ENCODE measurements around the gene ASB7. TPM values are rescaled to one million over a fixed set of nuclear protein-coding genes. Genes with fewer than 3 reads are reported as not detected.

The ASB7 gene

DNA sequence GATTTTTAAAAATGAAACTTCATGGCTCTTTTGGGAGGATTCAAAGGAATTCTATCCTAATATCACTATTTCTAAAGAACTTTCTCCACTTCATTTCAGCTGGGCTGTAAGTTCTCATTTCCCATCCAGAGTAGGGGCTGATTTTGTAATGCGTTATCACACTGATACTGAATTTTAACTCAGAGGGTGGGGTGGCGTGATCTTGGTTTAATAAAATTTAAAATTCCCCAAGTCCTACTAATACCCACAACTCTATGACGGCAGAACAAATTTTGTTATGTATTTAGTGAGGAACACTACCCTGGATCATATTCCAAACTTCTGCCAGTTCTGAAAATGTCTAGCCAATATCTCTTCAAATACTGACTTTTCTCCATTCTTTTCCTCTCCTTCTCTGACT, 92.7 kb downstream of the ASB7 start:
- Histone ChIP-seq H3K4me3 (ENCODE audit: low read length) (no peak overlapping the region), H3K18ac (ENCODE audit: low read length) (no peak overlapping the region), H2BK15ac (replicated peaks; ENCODE audit: low read depth) (no peak overlapping the region), H3K36me3 (ENCODE audit: control insufficient read depth, insufficient read depth, low read length) (no peaks in the 10 kb centered on the region), H4K5ac (ENCODE audit: low read length) (no peak overlapping the region), H2BK5ac (ENCODE audit: low read length) (no peak overlapping the region), H4K8ac (ENCODE audit: low read depth, low read length) (no peak overlapping the region), H3K9ac (ENCODE audit: low read length) (no peak overlapping the region), H3K27me3 (ENCODE audit: insufficient read depth, low read length, poor library complexity) (no peaks in the 10 kb centered on the region), H3K27ac (ENCODE audit: low read depth, low read length) (no peak overlapping the region), H2BK120ac (ENCODE audit: low read depth, low read length) (no peak overlapping the region), H2AK5ac (ENCODE audit: low read length) (no peak overlapping the region), H3K4me2 (ENCODE audit: low read length) (no peak overlapping the region), H3K4ac (ENCODE audit: low read depth, low read length) (no peak overlapping the region), H3K79me1 (ENCODE audit: low read length) (no peaks in the 10 kb centered on the region), H3K79me2 (ENCODE audit: control insufficient read depth, insufficient read depth, low read length) (no peaks in the 10 kb centered on the region), H3K4me1 (ENCODE audit: control insufficient read depth, low read depth, low read length) (no peaks in the 10 kb centered on the region), H3K56ac (ENCODE audit: low read length) (no peak overlapping the region), H3K23ac (ENCODE audit: low read length) (no peak overlapping the region)
- DNase-seq, result no peak
- no CpG with 5 or more reads among the region's 3 CpGs for WGBS (ENCODE audit: extremely low coverage, insufficient coverage, low lambda C conversion rate)

DNA sequence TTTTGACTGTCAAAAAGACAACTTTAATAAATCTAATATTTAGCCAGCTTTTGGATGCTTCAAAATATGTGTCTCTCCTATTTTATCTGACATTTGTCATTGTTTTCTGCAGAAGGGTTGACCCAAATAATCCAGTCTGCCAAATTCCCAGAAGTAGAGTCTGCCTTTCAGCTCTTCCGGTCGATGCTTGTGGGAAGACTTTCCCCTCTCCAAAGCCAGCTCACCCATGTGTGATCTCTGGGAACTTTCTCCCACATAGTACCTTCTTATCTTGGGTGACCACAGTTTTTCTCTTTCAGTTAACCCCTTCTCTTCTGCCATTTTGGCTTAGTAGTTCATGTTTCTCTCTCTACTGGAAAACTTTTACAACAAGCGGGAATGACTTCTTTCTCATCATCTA, 94.1 kb downstream of the ASB7 start:
- H3K27me3 ChIP-seq (ENCODE audit: insufficient read depth, low read length, poor library complexity), result no peaks in the 10 kb centered on the region
- no CpG with 5 or more reads among the region's 3 CpGs for WGBS (ENCODE audit: extremely low coverage, insufficient coverage, low lambda C conversion rate)
- no peak overlapping the region for H3K4me3 ChIP-seq (ENCODE audit: low read length)
- no peak overlapping the region for H3K18ac ChIP-seq (ENCODE audit: low read length)
- no peak overlapping the region for H4K8ac ChIP-seq (ENCODE audit: low read depth, low read length)
- no peak overlapping the region for H2BK120ac ChIP-seq (ENCODE audit: low read depth, low read length)
- no peaks in the 10 kb centered on the region for H3K79me2 ChIP-seq (ENCODE audit: control insufficient read depth, insufficient read depth, low read length)
- no peak overlapping the region for H2BK15ac ChIP-seq (replicated peaks; ENCODE audit: low read depth)
- H3K4ac ChIP-seq (ENCODE audit: low read depth, low read length), result no peak overlapping the region
- H4K5ac ChIP-seq (ENCODE audit: low read length), result no peak overlapping the region
- H3K36me3 ChIP-seq (ENCODE audit: control insufficient read depth, insufficient read depth, low read length), result no peaks in the 10 kb centered on the region
- H2BK5ac ChIP-seq (ENCODE audit: low read length), result no peak overlapping the region
- H3K23ac ChIP-seq (ENCODE audit: low read length), result no peak overlapping the region
- H3K9ac ChIP-seq (ENCODE audit: low read length), result no peak overlapping the region
- H3K4me1 ChIP-seq (ENCODE audit: control insufficient read depth, low read depth, low read length), result no peaks in the 10 kb centered on the region
- no peaks in the 10 kb centered on the region for H3K79me1 ChIP-seq (ENCODE audit: low read length)
- DNase-seq, result no peak
- H3K56ac ChIP-seq (ENCODE audit: low read length), result no peak overlapping the region
- no peak overlapping the region for H3K27ac ChIP-seq (ENCODE audit: low read depth, low read length)
- no peak overlapping the region for H2AK5ac ChIP-seq (ENCODE audit: low read length)
- no peak overlapping the region for H3K4me2 ChIP-seq (ENCODE audit: low read length)

Small RNAs within 50 kb of the gene (small RNA-seq; reads per million reads assigned to genes)
- not detected for gene RF00019 (ENCODE audit: insufficient read depth)
- gene RNU6-181P (ENCODE audit: insufficient read depth), result not detected
